NCI-H146 (cell line): Measurements from ENCODE around the gene TLCD3B.
"Not testable (repeated sequence)": the region's sequence is repeated elsewhere in the genome, so short reads cannot be mapped to it uniquely, and the experiment has no call there.

Source experiments
- DNase-seq: peaks from one replicate; lab custom pipeline; 2025; lab: John Stamatoyannopoulos, UW

The TLCD3B gene

DNA sequence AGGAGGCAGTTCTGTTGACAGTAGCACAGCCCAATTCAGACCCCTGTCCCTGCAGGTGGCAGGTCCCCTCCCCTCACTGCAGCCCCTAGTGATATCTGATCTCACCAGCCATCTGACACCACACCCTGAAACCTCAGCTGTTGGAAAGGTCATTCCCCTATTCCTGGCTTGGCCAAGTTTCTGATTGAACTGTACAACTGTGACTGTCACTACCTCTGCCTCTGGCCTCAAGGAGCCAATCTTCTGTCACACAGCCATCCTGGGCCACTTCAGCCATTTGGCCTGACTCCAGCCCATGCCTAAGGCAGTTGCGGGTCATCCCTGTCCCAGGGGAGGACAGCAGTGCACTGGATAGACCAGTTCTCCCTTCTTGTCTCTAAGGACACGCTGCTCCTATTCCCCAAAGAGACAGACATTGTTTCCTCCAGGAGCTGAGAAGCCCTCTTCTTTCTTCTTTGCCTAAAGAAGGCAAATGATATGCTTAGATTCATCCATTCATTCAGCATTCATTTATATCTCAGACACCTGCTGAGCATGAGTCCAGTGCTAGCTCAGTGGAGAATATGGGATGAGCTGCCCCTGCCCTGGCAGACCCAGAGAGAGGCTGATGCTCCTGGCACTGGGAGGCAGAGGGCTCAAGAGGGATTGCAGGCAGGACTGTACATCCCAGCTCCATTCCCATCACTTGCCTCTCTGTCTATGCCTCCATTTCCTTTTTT is 29.9 kb upstream of the TLCD3B start:
- no peak for DNase-seq

DNA sequence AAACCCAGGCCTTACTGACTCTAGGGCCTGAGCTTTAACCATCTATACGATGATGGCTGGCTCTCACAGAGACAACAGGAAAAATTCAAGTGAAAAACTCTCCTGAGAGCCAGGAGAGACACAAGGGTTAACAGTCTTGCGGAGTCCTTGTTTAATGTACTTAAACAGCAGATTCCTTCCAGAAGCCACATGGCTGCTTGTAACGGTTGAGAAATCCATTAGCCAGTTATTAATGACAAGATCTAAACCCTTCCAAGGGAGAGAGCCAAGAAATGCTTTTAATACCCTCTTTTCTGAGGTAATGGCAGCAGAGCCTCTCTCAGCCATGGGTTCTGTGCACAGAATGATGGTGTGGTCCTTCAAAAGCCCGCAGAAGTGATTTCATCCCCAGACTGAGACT is 29.3 kb upstream of the TLCD3B start:
- no peak for DNase-seq

DNA sequence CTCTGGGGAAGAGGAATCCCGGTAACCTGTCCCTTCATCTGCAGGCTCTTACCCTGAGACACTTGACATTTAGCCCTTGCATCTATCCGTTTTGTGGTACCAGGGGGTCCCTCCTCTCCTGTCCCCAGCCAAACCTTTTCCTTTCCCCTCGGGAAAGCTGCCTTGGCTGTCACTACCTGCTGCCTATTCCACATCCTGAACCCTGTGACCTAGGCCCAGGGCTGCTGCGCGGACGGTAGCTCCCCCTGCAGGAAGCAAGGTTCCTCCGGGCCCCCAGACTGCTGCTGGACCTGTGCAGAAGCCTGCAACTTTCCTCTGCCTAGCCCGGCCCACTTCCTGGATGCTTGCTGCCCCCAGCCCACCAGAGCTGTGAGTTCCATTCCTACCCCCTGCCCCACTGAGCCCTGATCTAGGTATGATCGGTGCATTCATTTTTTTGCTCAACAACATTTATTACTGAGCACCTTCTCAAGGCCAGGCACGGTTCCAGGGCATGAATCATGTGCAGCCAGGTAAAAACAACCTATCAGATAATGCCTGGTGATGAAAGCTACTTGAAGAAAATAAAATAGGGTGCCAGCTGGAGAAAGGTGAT is 24.0 kb upstream of the TLCD3B start:
- no peak for DNase-seq

DNA sequence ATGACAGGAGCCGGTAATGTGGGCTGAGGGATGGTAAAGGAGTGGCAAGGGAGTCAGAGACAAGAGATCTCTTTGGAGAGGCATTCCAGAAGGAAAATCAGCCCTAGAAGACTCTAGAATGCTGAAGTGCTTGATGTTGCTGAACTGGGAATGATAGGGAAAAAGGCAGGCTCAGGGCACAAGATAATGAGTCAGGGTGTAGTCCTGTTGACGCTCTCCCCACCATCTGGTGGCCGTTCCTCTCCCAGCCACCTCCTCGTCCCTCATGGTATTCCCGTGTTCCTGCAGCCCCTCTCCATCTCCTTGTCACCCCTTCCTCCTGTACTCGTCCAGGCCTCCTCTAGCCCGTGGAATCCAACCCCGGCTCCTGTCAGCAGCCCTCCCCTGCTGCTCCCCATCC is 23.4 kb upstream of the TLCD3B start:
- DNase-seq: no peak

DNA sequence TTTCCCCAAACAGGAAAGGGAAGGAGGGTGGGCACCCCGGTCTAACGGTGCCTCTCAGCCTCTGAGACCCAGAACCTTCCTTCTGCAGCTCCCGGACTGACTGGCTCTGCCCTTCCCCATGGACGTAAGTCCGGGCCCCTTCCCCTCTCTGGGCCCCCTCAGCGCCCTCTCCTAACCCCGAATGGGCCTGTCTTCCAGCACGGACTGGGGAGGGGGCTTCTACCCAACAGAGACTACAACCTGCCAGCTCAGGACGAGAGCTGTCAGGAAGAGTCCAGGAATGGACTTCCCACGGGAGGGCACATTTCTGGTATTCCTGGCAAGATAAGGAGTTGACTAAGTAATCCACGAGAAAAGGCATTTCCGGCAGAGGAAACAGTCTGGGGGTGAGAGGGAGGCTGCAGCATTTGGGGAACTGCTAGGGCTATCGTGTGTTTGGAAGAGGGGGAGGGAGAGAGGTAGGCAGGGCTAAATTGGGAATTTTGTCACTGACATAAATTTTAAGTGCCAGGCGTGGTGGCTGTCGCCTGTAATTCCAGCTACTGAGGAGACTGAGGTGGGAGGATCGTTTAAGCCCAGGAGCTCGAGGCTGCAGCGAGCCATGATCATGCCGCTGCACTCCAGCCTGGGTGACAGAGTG is 22.4 kb upstream of the TLCD3B start:
- DNase-seq: peak; percentile 61

DNA sequence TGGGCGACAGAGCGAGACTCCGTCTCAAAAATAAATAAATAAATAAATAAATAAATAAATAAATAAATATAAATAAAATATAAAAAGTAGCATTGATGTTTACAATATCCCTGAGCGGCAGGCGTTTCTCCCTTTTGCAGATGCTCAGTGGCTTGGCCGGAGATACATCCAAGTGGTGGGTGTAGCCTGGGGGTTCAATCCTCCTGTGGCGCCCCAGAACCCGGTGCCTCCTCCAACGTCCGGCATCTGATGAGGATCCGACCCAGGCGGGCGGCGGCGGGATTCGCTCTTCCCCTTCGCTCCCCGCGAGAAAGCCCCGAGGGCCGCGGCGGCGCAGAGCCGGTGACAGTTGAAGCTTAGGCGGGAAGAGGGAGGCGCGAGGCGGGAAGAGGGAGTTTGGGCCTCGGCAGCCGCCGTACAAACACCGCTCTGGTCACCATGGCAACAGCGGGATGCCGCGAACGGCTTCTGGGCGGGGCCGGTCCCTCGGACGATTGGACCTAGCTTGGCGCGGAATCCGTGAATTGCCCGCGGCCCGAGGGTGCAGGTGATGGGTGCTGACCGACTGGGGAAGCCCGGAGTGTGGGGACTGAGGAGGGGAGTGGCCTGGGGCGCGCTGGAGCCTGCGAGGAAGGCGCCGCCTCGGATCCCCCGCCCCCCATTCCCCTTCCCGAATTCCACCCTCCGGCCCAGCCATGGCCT is 21.8 kb upstream of the TLCD3B start:
- peak; percentile 98 for DNase-seq

DNA sequence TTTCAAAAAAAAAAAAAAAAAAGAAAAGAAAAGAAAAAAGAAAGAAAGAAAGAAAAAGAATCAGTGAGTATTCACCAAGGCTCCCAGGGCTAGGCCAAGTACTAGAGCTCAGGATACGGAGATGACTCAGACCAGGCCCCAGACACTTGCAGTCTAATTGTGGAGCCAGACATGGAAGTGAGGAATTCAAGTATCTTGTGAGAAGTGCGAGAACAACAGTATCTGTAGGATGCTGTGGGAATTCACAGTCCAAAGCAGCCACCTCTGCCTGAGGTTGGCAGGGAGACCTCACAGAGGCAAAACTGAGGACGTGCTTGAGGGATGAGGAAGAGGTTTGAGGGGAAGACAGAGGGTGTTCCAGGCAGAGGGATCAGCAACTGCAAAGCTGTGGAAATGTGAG is 20.4 kb upstream of the TLCD3B start:
- DNase-seq: no peak

DNA sequence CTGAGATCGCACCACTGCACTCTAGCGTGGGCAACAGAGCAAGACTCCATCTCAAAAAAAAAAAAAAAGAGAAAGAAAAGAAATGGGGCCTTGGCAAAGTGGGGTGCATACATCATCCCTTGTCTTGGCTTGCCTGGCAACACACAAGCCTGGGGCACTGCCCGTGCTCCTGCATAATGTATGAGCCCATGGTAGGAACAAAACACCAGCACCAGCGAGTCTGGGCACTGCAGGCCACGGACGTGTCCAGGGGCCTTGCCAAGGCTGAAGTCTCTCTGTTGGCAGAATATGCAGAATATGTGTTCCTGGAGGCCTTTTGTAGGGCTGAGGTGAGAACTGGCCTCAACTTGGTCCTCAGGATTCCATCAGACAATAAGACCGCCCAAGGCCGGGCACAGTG is 18.8 kb upstream of the TLCD3B start:
- DNase-seq: no peak

DNA sequence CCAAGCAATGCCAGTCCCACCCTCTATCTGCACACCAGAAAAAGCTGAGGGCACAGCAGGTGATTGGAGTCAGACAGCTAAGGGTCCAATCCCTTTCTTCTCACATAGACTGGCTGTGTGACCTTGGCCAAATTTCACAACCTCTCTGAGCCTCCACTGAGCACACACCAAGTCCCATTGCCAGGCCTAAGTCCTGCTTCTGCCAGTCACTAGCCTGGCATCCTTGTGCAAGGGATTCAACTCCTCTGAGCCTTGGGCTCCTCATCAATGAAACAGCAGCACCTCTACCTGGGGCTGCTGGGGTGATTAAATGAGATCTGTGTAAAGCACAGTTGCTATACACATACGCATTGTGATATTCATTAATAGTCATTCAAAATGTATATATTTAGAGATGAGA is 15.5 kb upstream of the TLCD3B start:
- no peak for DNase-seq

DNA sequence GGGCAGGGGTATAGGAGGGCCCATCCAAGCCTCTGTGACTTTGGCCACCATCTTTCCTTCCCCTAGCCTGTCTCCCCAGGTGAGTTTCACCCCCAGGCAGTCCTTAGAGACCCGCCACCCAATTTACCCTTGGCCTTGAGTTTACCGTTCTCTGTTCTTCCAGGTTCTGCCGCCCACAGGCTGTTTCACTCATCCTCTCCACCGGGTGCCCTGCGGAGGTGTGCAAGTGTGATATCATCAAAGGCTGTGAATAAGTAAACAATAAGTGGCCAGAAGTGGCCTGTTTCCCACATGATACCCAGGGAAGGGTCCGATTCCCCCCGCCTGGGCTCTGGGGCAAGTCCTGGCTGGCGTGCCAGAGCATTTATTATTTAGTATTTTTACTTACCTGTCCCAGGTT is 15.1 kb upstream of the TLCD3B start:
- no peak for DNase-seq

DNA sequence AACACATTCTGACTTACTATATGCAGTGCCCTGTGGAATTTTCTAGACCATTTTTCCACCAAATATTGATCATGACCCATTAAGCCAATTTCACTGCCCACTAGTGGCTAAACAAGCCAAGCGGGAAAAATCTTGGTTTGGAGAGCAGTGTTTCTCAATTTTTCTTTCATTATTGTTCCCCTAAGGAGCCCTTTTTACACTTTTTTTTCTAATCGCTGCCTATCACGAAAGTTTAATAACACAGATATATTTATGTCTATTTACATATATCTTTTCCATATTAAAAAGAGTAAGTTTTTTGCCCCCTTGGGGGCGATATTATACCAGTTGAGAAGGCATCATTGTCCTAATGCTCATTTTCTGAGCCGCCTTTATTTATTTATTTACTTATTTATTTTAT is 10.8 kb upstream of the TLCD3B start:
- DNase-seq: no peak

DNA sequence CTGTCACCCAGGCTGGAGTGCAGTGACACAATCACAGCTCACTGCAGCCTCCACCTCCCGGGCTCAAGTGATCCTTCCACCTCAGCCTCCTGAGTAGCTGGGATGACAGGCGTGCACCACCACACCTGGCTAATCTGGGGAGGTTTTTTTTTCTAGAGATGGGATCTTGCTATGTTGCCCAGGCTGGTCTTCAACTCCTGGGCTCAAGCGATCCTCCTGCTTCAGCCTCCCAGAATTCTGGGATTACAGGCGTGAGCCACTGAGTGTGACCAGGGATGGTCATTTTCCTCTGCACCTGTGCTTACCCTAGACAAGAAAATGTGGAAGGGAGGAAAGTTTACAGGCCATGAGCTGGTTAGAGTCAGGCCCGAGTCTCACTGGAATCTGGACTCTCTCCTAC is 9.6 kb upstream of the TLCD3B start:
- not testable (repeated sequence) for DNase-seq

DNA sequence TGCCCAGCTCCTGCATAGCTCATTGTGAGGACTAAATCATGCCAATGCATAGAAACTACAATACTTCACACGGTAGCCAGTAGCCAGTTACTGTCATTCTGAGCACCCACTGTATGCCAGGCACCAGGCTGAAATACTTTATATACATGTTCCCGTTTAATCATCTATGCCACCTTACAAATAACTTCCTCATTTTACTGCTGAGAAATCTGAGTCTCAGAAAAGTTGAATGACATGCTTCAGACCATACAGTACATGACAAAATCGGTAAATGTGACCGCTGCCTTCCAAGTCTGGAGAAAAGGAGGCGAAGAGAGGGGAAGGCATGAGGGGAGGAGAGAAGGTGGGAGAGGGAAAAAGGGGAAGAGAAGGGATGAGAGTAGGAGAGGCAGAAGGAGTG is 9.2 kb upstream of the TLCD3B start:
- no peak for DNase-seq

DNA sequence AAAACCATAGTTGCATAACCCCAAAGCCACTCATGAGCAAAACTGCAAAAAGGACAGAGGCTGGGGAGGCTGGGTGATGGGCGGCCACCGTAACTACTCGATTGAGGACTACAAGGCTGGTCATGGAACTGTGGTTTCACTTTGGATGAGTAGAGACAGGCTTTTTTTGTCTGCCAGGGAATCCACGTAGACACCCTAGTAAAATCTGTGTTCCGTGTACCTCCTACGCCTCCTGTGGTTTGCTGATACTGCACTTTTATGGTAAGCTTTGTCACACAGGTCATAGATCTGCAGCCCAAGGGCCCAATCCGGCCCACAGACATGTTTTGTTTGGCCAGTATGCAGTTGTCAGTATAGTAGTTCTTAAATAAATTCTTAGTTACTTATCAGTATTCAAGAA is 2.2 kb upstream of the TLCD3B start:
- no peak for DNase-seq

DNA sequence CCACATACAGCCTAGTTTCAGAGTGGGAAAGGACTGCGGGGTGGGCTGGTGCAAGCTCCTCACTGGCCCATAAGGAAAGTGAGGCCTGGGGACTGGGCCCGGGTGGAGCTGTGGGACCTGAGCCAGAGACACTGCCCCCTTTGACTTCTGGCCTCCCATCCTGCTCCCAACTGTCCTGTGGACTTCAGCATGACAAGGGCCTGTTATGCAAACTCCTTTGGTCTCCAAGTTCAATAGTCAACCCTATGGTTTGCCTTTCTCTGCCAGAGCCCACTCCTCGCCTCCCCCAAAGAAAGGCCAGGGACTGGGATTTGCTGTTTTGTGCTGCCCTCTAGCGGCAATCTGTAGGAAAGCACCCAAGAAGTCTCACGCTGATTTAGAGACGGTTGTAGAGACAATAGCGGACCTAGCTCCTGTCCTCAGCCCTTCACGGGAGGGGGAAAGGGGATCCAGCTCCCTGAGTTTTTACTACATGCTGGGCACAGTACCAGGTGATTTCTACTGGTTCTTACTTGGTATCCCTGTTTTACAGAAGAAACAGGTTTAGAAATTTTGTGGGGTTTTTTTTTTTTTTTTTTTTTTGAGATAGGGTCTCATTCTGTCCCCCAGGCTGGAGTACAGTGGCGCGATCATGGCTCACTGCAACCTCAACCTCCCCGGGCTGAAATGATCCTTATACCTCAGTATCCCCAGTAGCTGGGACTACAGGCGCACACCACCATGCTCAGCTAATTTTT is 1.2 kb upstream of the TLCD3B start:
- DNase-seq: peak; percentile 85

DNA sequence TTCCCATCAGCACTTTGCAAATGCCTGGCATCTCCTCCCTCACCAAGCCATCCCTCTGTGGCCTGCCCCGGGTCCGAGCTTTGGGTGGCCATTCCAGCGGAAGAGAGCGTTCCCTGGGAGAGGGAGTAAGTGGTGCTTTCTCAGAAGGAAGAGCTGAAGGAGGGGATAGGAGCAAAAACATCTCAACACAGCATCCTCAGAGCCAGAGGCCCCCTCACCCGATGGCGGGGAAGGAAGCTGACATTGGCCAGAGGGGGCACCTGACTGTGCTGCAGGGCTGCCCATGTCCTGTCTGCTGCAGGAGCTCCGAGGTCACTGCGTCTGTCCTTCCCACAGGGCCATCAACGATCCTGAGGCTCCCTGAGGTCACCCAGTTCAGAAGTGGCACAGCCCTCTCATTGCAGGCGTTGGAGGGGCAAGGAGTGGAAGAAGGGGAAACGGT is 427 bp upstream of the TLCD3B start:
- DNase-seq: peak; percentile 30

DNA sequence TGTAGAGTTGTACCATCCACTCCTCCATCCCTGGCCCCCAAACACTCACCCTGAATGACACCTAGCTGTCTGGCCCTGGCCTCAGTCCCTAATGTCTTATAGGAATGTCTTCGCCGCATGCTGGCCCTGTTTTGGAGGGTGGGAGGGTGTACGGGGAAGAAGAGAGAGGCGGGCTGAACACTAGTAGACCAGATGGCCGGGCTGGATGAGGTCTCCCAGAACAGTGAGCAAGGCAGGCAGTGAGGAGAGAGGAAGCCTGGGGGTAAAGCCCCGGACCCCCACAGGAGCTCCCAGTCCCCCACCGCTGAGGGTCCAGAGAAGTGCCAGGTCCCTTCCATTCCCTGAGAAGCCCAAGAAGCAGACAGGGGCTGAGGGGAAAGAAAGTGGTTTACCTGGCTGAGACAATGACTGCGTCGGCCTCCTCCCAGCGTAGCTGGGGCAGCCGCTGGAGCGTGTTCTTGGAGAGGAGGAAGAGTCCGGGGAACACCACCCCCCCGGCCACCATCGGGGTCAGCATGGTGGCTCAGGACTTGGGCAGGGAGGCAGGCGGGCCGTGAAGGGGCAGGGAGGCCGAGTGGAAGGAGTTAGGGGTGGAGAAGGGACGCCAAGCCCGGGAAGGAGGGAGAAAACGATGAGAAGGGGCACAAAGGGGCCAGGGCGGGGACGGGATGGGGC is 923 bp downstream of the TLCD3B start:
- no peak for DNase-seq

DNA sequence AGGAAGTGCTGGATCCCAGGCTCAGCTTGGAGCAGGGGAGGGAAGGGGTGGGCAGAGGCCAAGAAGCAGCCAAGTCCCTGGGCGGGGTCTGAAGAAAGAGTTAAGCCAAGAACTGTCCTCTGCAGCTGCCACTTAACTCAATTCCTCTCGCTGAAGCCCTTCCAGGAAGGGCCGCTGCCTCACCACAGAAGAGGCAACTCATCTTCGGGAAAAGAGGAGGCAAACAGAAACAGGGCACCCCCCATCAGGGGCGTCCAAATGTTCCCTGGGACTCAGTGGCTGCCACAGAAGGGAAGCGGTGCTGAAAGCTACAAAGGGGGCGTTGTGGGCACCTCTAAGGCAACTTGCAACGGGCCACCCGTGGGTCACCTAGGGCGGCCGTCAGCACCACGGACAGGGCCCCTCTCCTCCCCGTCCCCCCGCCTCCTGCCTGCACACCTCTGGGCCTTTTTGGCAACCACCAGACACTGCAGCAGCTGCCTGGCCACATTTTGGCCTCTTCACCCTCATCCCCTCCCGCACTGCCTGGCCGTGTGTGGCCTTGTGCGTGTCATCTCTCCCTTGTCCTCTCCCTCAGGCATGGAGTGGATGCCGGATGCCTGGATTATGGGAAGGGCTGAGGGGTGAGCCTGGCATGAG is 2.5 kb downstream of the TLCD3B start:
- DNase-seq: no peak

DNA sequence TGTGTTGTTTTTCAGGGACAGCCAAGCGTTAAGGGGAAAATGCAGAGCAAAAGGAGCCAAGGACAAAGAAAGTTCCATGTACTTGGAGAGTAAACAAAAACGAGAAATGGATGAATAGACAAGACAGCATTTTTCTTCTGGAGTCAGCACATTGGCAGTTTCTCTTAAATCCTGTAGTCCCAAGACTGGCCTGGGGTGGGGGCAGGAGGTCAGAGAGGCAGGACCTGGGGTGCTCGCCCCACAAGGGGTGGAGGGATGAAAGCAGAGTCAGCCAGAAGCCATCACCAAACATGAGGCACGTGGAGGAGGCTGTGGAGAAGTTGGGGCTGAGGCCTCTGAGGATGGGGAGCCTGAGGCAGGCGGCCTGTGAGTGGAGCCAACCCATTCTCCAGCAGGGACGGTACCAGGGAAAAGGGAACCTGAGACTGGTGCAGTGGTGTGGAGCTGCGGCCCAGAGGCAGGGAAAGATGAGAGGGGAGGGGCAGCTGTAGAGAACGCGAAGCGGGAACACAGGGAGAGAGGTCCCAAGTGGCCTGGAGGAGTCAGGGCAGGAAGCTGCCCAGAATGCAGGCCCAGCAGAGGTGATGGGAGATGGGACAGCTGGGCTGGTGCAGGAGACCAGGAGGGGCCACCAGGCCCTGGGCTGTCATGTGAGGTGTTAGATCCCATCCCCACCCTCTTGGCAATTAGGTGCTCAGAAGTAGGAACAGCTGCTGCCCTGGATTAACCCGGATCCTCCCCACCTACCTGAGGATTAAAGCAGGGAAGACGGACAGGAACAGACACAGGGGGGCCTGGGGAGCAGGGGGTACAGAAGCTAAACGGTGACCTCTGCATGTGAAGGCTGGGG is 3.3 kb downstream of the TLCD3B start:
- no peak for DNase-seq

DNA sequence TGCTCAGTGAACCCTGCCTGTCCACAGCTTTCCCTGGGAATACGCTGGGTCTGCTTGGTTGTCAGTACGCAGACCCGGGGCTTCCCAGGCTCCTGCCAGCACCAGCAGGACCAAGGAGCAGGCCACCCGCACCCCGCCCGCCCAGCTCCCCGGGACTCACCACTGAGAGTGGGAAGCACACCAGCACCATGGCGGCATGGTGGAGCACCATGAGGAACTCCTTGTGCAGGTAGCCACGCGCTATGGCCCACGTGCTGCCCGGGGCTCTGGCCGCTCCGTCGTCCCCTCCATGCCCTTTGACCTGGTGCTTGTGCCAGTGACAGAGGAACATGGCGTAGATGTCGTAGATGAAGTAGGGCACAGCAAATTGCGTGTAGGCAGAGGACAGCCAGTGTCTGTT is 4.6 kb downstream of the TLCD3B start:
- DNase-seq: no peak
